ENCODE results near the gene PPP4C.
"Not testable (repeated sequence)": the region's sequence is repeated elsewhere in the genome, so short reads cannot be mapped to it uniquely, and the experiment has no call there.

PPP4C gene

GRCh38 chr16:30075503-30076275, at the start of gene PPP4C:
Gene PPP4C (plus strand): TSS chr16:30075994. CDS start chr16:30076378, 384 bp downstream.
- peak in 55 of 56 donors; percentile 30 to 94 (median 77) for DNase-seq

- DNase-seq, result no peak
Measured at GRCh38 chr16:30026449-30026848, 49.3 kb upstream of the PPP4C start.

- no peak for DNase-seq
Measured at GRCh38 chr16:30027588-30028437, 48.0 kb upstream of the PPP4C start.

- DNase-seq, result no peak
Measured at GRCh38 chr16:30028438-30029076, 47.2 kb upstream of the PPP4C start.

- DNase-seq, result no peak
Measured at GRCh38 chr16:30030011-30030685, 45.6 kb upstream of the PPP4C start.

- peak in 16 of 56 donors; percentile 6 to 55 (median 28) for DNase-seq
Measured at GRCh38 chr16:30030841-30031413, 44.9 kb upstream of the PPP4C start, which contains the start of gene TLCD3B. Gene TLCD3B (minus strand): TSS chr16:30031271. CDS start chr16:30030527, 744 bp downstream.

GRCh38 chr16:30031477-30031918, 44.3 kb upstream of the PPP4C start:
- peak in 1 of 56 donors; percentile 26 for DNase-seq

- peak in 27 of 56 donors; percentile 7 to 73 (median 34) for DNase-seq
Measured at GRCh38 chr16:30032083-30032819, 43.5 kb upstream of the PPP4C start.

GRCh38 chr16:30033270-30033669, 42.5 kb upstream of the PPP4C start:
- DNase-seq, result no peak

GRCh38 chr16:30040221-30040620, 35.6 kb upstream of the PPP4C start:
- DNase-seq, result no peak

- not testable (repeated sequence) for DNase-seq
Measured at GRCh38 chr16:30040690-30041089, 35.1 kb upstream of the PPP4C start.

- DNase-seq, result no peak
Measured at GRCh38 chr16:30041841-30042240, 34.0 kb upstream of the PPP4C start.

GRCh38 chr16:30046178-30046577, 29.6 kb upstream of the PPP4C start:
- no peak for DNase-seq

GRCh38 chr16:30046588-30046987, 29.2 kb upstream of the PPP4C start:
- DNase-seq, result no peak

GRCh38 chr16:30049871-30050270, 25.9 kb upstream of the PPP4C start:
- peak in 44 of 56 donors; percentile 8 to 89 (median 51) for DNase-seq

- no peak for DNase-seq
Measured at GRCh38 chr16:30051518-30051917, 24.3 kb upstream of the PPP4C start.

- peak in 55 of 56 donors; percentile 42 to 92 (median 80) for DNase-seq
Measured at GRCh38 chr16:30052671-30053372, 23.0 kb upstream of the PPP4C start.

GRCh38 chr16:30053376-30054015, 22.3 kb upstream of the PPP4C start:
- DNase-seq, result peak in 1 of 56 donors; percentile 48

GRCh38 chr16:30054451-30054850, 21.3 kb upstream of the PPP4C start:
- DNase-seq, result no peak

All from nucleus accumbens (tissue), 56 donors.